ENCODE measurements around the gene CENPP. TPM values are rescaled to one million over a fixed set of nuclear protein-coding genes. Genes with fewer than 3 reads are reported as not detected.

Gene CENPP
- total RNA-seq, 1 donor from 2014 or later, result 5.4 TPM

DNA sequence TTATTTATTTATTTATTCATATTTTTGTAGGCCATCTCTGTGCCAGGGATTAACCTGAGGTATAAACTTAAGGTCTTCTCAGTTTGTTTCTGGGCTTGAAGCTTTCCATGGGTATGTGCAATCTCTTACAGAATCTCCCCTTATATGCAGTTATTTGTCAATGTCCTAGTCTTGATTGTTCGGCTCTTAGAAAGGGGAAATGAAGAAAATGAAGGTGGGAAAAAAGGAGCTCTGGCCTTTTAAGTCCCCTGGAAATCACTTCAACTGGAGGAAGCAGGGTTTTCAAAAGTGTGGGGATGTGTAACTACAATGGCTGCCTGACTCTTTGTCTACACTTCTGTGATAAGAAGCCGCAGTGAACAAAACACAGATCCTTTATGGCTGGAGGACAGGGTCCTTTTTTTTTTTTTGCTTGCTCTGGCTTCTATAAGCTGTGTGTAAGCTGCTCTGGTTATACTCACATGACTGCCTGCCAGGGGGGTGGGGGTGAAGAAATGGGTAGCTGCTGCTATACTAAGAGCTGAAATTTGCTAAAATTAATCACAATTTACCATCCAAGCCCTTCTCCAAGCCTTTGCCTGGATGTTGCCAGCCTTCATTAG is 33.7 kb downstream of the CENPP start:
- TF ChIP-seq, protein P1, sequence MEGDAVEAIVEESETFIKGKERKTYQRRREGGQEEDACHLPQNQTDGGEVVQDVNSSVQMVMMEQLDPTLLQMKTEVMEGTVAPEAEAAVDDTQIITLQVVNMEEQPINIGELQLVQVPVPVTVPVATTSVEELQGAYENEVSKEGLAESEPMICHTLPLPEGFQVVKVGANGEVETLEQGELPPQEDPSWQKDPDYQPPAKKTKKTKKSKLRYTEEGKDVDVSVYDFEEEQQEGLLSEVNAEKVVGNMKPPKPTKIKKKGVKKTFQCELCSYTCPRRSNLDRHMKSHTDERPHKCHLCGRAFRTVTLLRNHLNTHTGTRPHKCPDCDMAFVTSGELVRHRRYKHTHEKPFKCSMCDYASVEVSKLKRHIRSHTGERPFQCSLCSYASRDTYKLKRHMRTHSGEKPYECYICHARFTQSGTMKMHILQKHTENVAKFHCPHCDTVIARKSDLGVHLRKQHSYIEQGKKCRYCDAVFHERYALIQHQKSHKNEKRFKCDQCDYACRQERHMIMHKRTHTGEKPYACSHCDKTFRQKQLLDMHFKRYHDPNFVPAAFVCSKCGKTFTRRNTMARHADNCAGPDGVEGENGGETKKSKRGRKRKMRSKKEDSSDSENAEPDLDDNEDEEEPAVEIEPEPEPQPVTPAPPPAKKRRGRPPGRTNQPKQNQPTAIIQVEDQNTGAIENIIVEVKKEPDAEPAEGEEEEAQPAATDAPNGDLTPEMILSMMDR (IDR thresholded peaks at IDR 0.05; ENCODE audit: borderline replicate concordance), result no peak
- Histone ChIP-seq H3K4me1 (no peaks in the 10 kb centered on the region), H3K27me3 (ENCODE audit: low read depth) (no peaks in the 10 kb centered on the region), H3K27ac (replicated peaks) (no peak overlapping the region), H3K9me3 (replicated peaks) (peaks cover 46% of the 10 kb centered on the region), H3K36me3 (peaks cover 23% of the 10 kb centered on the region), H3K4me3 (no peak overlapping the region)
- intact Hi-C loops (cut with micrococcal nuclease), result no loop called here
- DNase-seq, result no peak

DNA sequence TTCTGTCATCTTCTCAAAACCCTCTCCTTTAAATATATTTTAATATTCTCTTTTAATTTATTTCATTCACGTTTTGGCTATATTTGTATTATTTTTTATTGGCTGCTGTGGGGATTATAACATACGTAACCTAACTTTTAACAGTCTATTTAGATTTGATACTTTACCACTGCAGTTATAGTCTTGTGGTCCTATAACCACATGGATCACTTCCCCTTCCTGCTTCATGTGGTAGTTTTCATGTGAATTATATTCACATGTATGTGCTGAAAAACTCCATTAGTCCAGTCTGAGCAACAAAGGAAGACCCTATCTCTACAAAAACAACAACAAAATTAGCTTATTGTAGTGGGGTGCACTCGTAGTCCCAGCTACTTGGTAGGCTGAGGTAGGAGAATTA is 34.3 kb downstream of the CENPP start:
- Histone ChIP-seq H3K36me3 (peaks cover 23% of the 10 kb centered on the region), H3K27ac (replicated peaks) (no peak overlapping the region), H3K27me3 (ENCODE audit: low read depth) (no peaks in the 10 kb centered on the region), H3K4me1 (no peaks in the 10 kb centered on the region), H3K4me3 (no peak overlapping the region), H3K9me3 (replicated peaks) (peaks cover 41% of the 10 kb centered on the region)
- TF ChIP-seq, protein P1 (IDR thresholded peaks at IDR 0.05; ENCODE audit: borderline replicate concordance), result no peak
- intact Hi-C loops (cut with micrococcal nuclease), result no loop called here
- no peak for DNase-seq

DNA sequence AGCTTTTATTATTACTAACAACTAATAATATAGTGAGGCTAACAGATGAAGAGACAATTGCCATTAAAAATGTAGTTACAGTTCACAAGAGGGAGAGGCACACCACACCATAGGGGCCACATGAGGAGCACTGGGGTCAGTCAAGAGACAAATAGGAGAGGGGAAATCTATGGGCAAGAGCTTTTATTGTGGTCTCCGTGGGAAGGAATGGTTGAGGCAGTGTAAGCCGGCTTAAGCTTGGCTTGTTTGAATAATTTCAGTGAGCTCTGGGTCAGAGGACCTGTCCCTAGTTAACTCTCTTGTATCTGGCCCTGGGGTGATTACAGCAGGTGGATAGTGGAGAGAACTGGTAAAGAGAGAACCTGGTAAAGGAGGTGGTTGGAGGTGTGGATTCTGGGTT is 43.3 kb downstream of the CENPP start:
- peaks cover 11% of the 10 kb centered on the region for H3K36me3 ChIP-seq
- no peaks in the 10 kb centered on the region for H3K27me3 ChIP-seq (ENCODE audit: low read depth)
- intact Hi-C loops (cut with micrococcal nuclease), result no loop called here
- DNase-seq, result no peak
- TF ChIP-seq, protein P1 (IDR thresholded peaks at IDR 0.05; ENCODE audit: borderline replicate concordance), result no peak
- peaks cover 26% of the 10 kb centered on the region for H3K9me3 ChIP-seq (replicated peaks)
- H3K27ac ChIP-seq (replicated peaks), result no peak overlapping the region
- H3K4me1 ChIP-seq, result no peaks in the 10 kb centered on the region
- H3K4me3 ChIP-seq, result no peak overlapping the region

DNA sequence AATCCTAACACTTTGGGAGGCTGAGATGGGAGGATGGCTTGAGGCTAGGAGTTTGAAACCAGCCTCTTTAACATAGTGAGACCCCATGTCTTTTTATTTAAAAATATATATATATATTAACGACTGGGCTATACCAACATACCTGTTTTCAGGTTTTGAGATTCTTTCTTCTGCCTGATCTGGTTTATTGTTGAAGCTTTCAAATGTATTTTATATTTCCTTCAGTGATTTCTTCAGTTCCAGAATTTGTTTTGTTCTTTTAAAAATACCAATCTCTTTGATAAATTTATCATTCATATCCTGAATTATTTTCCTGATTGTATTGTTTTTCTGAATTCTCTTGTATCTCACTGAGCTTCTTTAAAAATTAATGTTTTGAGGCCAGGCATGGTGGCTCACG is 47.4 kb downstream of the CENPP start:
- intact Hi-C loops (cut with micrococcal nuclease), result no loop called here
- peaks cover 42% of the 10 kb centered on the region for H3K9me3 ChIP-seq (replicated peaks)

DNA sequence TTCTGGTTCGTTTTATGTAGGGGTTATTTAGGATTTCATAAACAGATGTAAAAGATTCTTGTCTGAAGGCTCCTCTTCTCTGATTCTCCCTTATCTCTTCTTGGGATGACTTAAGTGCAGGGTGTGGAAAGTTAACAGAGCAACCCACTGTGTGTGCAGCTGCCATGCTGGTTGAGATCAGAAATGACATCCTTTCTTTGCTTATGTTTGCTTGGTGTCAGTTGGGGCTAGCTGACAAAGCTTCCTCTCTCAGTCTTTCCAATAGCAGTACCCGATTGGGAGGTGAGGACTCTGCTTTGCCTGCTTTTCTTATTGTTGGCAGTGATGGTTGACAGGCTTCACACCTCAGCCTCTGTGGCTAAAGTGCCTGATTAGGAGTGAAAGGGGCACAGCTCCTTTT is 52.1 kb downstream of the CENPP start:
- Histone ChIP-seq H3K36me3 (peaks cover 9% of the 10 kb centered on the region), H3K27ac (replicated peaks) (no peak overlapping the region), H3K4me3 (no peak overlapping the region), H3K27me3 (ENCODE audit: low read depth) (no peaks in the 10 kb centered on the region), H3K9me3 (replicated peaks) (peaks cover 33% of the 10 kb centered on the region), H3K4me1 (peaks cover 6% of the 10 kb centered on the region)
- DNase-seq, result no peak
- TF ChIP-seq, protein P1 (IDR thresholded peaks at IDR 0.05; ENCODE audit: borderline replicate concordance), result no peak
- intact Hi-C loops (cut with micrococcal nuclease), result no loop called here

More for the DNA sequence above, 47.4 kb downstream of the CENPP start:
- TF ChIP-seq, protein P1 (IDR thresholded peaks at IDR 0.05; ENCODE audit: borderline replicate concordance), result no peak
- Histone ChIP-seq H3K27me3 (ENCODE audit: low read depth) (no peaks in the 10 kb centered on the region), H3K4me1 (peaks cover 6% of the 10 kb centered on the region), H3K4me3 (no peak overlapping the region), H3K36me3 (peaks cover 9% of the 10 kb centered on the region), H3K27ac (replicated peaks) (no peak overlapping the region)
- DNase-seq, result no peak

Measured in left ventricle myocardium inferior (tissue), 1 donor.